ENCODE results near the gene HOXB5.

The HOXB5 gene

GRCh38 chr17:48579471-48579759 is 14.2 kb downstream of the HOXB5 start:
- TF ChIP-seq ZNF10 (tag by site-specific recombination; IDR thresholded peaks at IDR 0.05) (peak; percentile 73; the same call in 1 of the 2 replicates), ZSCAN30 (tag by site-specific recombination; IDR thresholded peaks at IDR 0.05) (no peak)
- Histone ChIP-seq H3K36me3 (ENCODE audit: control insufficient read depth in 2 of 2, insufficient read depth in 1 of 2, low read length in 2 of 2) (peaks cover 0 to 18% of the 10 kb centered on the region in 2 experiments; a peak in 1 of 3 replicates), H3K9me3 (ENCODE audit: control insufficient read depth, insufficient read depth, low read depth, low read length) (no peaks in the 10 kb centered on the region), H3K27ac (ENCODE audit: extremely low read depth, low read depth, low read length) (peak overlapping the region; percentile 91; the same call in 1 of the 2 replicates), H3K4me1 (ENCODE audit: control insufficient read depth, insufficient read depth, low read length) (peaks cover 68% of the 10 kb centered on the region), H3K4me3 (ENCODE audit: low read depth, low read length) (no peak overlapping the region)
- POLR2A ChIA-PET, result interaction anchor here (1.3 to 4.1 kb wide), 2 partner anchors 32 to 36 kb away, joined by 3 to 14 read pairs; no protein-coding TSS in a partner anchor
- CTCF ChIA-PET, result interaction anchor here (0.9 to 1.5 kb wide), 2 partner anchors 78 to 243 kb away, joined by 3 read pairs; no protein-coding TSS in a partner anchor

GRCh38 chr17:48578616-48579470 is 14.7 kb downstream of the HOXB5 start:
- Histone ChIP-seq H3K4me3 (ENCODE audit: low read depth, low read length) (peak overlapping the region; percentile 52), H3K36me3 (ENCODE audit: control insufficient read depth in 2 of 2, insufficient read depth in 1 of 2, low read length in 2 of 2) (peaks cover 0 to 13% of the 10 kb centered on the region in 2 experiments; a peak in 2 of 3 replicates), H3K9me3 (ENCODE audit: control insufficient read depth, insufficient read depth, low read depth, low read length) (no peaks in the 10 kb centered on the region), H3K27ac (ENCODE audit: extremely low read depth, low read depth, low read length) (peak overlapping the region; percentile 91), H3K4me1 (ENCODE audit: control insufficient read depth, insufficient read depth, low read length) (peaks cover 68% of the 10 kb centered on the region)
- no peak for TF ChIP-seq ZNF76 (tag by site-specific recombination; IDR thresholded peaks at IDR 0.05; ENCODE audit: borderline replicate concordance, low read depth)
- TF ChIP-seq ZFP37 (tag by site-specific recombination; IDR thresholded peaks at IDR 0.05), result no peak
- TF ChIP-seq ZNF596 (tag by site-specific recombination; IDR thresholded peaks at IDR 0.05), result peak; percentile 79
- no peak for TF ChIP-seq ZNF510 (tag by site-specific recombination; IDR thresholded peaks at IDR 0.05; ENCODE audit: insufficient replicate concordance)
- TF ChIP-seq PATZ1 (tag by site-specific recombination; IDR thresholded peaks at IDR 0.05), result 0 out of 2 replicates have a peak, but pooled peaks have one; percentile 13
- TF ChIP-seq ZNF404 (tag by site-specific recombination; IDR thresholded peaks at IDR 0.05), result no peak
- no peak for TF ChIP-seq ZNF155 (tag by site-specific recombination; IDR thresholded peaks at IDR 0.05)
- no peak; the same call in 1 of the 2 replicates for TF ChIP-seq ZBTB11 (tag by site-specific recombination; conservative IDR thresholded peaks at IDR 0.05; ENCODE audit: low read depth)
- TF ChIP-seq HOXD13 (CRISPR knock-in tag; IDR thresholded peaks at IDR 0.05; ENCODE audit: borderline replicate concordance), result no peak
- no peak for TF ChIP-seq ZBTB7A (tag by site-specific recombination; IDR thresholded peaks at IDR 0.05; ENCODE audit: low read depth)
- TF ChIP-seq ZFHX2 (tag by site-specific recombination; conservative IDR thresholded peaks at IDR 0.05), result peak; percentile 31; the same call in 1 of the 2 replicates
- TF ChIP-seq SALL2 (tag by site-specific recombination; IDR thresholded peaks at IDR 0.05; ENCODE audit: borderline replicate concordance), result no peak
- TF ChIP-seq YY1 (tag by site-specific recombination; IDR thresholded peaks at IDR 0.05), result no peak
- TF ChIP-seq EGR2 (tag by site-specific recombination; IDR thresholded peaks at IDR 0.05; ENCODE audit: low read depth), result 0 out of 2 replicates have a peak, but pooled peaks have one; percentile 15
- TF ChIP-seq ZNF146 (tag by site-specific recombination; IDR thresholded peaks at IDR 0.05), result no peak
- TF ChIP-seq ZNF776 (tag by site-specific recombination; IDR thresholded peaks at IDR 0.05; ENCODE audit: borderline replicate concordance), result no peak
- TF ChIP-seq ZBTB6 (tag by site-specific recombination; IDR thresholded peaks at IDR 0.05), result no peak
- no peak for TF ChIP-seq MEIS1 (CRISPR knock-in tag; IDR thresholded peaks at IDR 0.05; ENCODE audit: borderline replicate concordance)
- no peak for TF ChIP-seq ZBTB17 (tag by site-specific recombination; IDR thresholded peaks at IDR 0.05)
- TF ChIP-seq ZNF529 (tag by site-specific recombination; IDR thresholded peaks at IDR 0.05; ENCODE audit: insufficient replicate concordance), result no peak
- no peak for TF ChIP-seq ZSCAN5A (tag by site-specific recombination; IDR thresholded peaks at IDR 0.05)
- TF ChIP-seq ZNF600 (tag by site-specific recombination; IDR thresholded peaks at IDR 0.05), result peak; percentile 61
- POLR2A ChIA-PET, result interaction anchor here (0.9 to 4.1 kb wide), 3 partner anchors 9 to 35 kb away, joined by 3 to 14 read pairs (median 3); no protein-coding TSS in a partner anchor
- CTCF ChIA-PET, result interaction anchor here (0.8 kb wide), 1 partner anchor 9 kb away, joined by 3 read pairs; no protein-coding TSS in a partner anchor
